Mesothelial cell of epicardium (in vitro differentiated cells): Measurements from ENCODE around the gene POU5F1. TPM values are rescaled to one million over a fixed set of nuclear protein-coding genes. Genes with fewer than 3 reads are reported as not detected.
"Not testable (repeated sequence)": the region's sequence is repeated elsewhere in the genome, so short reads cannot be mapped to it uniquely, and the experiment has no call there.

Source experiments
- DNase-seq, 2 experiments: peaks; one replicate each; pipeline ENCODE4 v3.0.0; 2021; ENCODE audit warnings: low spot score in 2 of 2; ENCODE audit not compliant: unreplicated experiment in 2 of 2
- H3K27ac Mint-ChIP-seq: 2 replicates; pipeline ENCODE4 v1.8.0; 2021; ENCODE audit warnings: mixed read lengths
- H3K27me3 Mint-ChIP-seq: 2 replicates; pipeline ENCODE4 v1.8.0; 2021; ENCODE audit warnings: low read depth, mixed read lengths
- H3K36me3 Mint-ChIP-seq: 2 replicates; pipeline ENCODE4 v1.8.0; 2021; ENCODE audit warnings: mixed read lengths
- H3K4me1 Mint-ChIP-seq: 2 replicates; pipeline ENCODE4 v1.8.0; 2021; ENCODE audit warnings: mixed read lengths
- H3K4me3 Mint-ChIP-seq: 2 replicates; pipeline ENCODE4 v1.8.0; 2021; ENCODE audit warnings: mild to moderate bottlenecking, moderate library complexity, mixed read lengths
- H3K9me3 Mint-ChIP-seq: 2 replicates; pipeline ENCODE4 v1.8.0; 2021; ENCODE audit warnings: mixed read lengths
- CTCF ChIP-seq: fragments of 200-600 bp; sonication (generic); IDR thresholded peaks from one replicate; pipeline ENCODE4 v1.5.0; 2021; ENCODE audit warnings: antibody characterized with exemption; ENCODE audit not compliant: unreplicated experiment
- total RNA-seq: library from RNA; stranded (reverse); gene quantifications from 3 replicates; pipeline ENCODE4 v1.2.1, GENCODE V29; 2021

Gene POU5F1
- total RNA-seq, 1 donor from 2014 or later, result not detected

- H3K4me3 Mint-ChIP-seq, result no peak overlapping the region
- no peak for DNase-seq
- H3K27ac Mint-ChIP-seq, result no peak overlapping the region
These were observed 3.9 kb upstream of the POU5F1 start for GRCh38 chr6:31174378-31174777.

GRCh38 chr6:31173406-31173805 is 2.9 kb upstream of the POU5F1 start:
- no peak for DNase-seq
- no peak for TF ChIP-seq CTCF
- no peaks in the 10 kb centered on the region for H3K4me1 Mint-ChIP-seq
- H3K4me3 Mint-ChIP-seq, result no peak overlapping the region
- peaks cover 32% of the 10 kb centered on the region for H3K27me3 Mint-ChIP-seq
- no peaks in the 10 kb centered on the region for H3K9me3 Mint-ChIP-seq
- no peaks in the 10 kb centered on the region for H3K36me3 Mint-ChIP-seq
- H3K27ac Mint-ChIP-seq, result no peak overlapping the region

More at GRCh38 chr6:31174378-31174777, 3.9 kb upstream of the POU5F1 start:
- no peaks in the 10 kb centered on the region for H3K9me3 Mint-ChIP-seq
- H3K4me1 Mint-ChIP-seq, result no peaks in the 10 kb centered on the region
- H3K36me3 Mint-ChIP-seq, result no peaks in the 10 kb centered on the region
- no peak for TF ChIP-seq CTCF
- H3K27me3 Mint-ChIP-seq, result peaks cover 25% of the 10 kb centered on the region

GRCh38 chr6:31172973-31173384 is 2.5 kb upstream of the POU5F1 start:
- H3K27ac Mint-ChIP-seq, result no peak overlapping the region
- no peak for DNase-seq
- no peaks in the 10 kb centered on the region for H3K4me1 Mint-ChIP-seq
- H3K9me3 Mint-ChIP-seq, result no peaks in the 10 kb centered on the region
- H3K4me3 Mint-ChIP-seq, result no peak overlapping the region
- no peak for TF ChIP-seq CTCF
- H3K27me3 Mint-ChIP-seq, result peaks cover 34% of the 10 kb centered on the region
- no peaks in the 10 kb centered on the region for H3K36me3 Mint-ChIP-seq

- H3K4me1 Mint-ChIP-seq, result no peaks in the 10 kb centered on the region
- no peak for DNase-seq
- no peak overlapping the region for H3K4me3 Mint-ChIP-seq
- no peak for TF ChIP-seq CTCF
- H3K27ac Mint-ChIP-seq, result no peak overlapping the region
- peaks cover 39% of the 10 kb centered on the region for H3K27me3 Mint-ChIP-seq
- no peaks in the 10 kb centered on the region for H3K36me3 Mint-ChIP-seq
- no peaks in the 10 kb centered on the region for H3K9me3 Mint-ChIP-seq
These were observed 1.7 kb upstream of the POU5F1 start for GRCh38 chr6:31171931-31172905.

- Mint-ChIP-seq H3K36me3 (no peaks in the 10 kb centered on the region), H3K9me3 (no peaks in the 10 kb centered on the region), H3K27me3 (peaks cover 42% of the 10 kb centered on the region), H3K4me3 (no peak overlapping the region), H3K27ac (no peak overlapping the region), H3K4me1 (no peaks in the 10 kb centered on the region)
- no peak for DNase-seq
- TF ChIP-seq CTCF, result no peak
These were observed 647 bp upstream of the POU5F1 start for GRCh38 chr6:31170987-31171671.

- not testable (repeated sequence) for H3K27ac Mint-ChIP-seq, H3K4me3 Mint-ChIP-seq, H3K36me3 Mint-ChIP-seq, DNase-seq, H3K9me3 Mint-ChIP-seq, H3K4me1 Mint-ChIP-seq
- peaks cover 42% of the 10 kb centered on the region for H3K27me3 Mint-ChIP-seq
These were observed 453 bp downstream of the POU5F1 start for GRCh38 chr6:31169858-31170599.
